DMS114 treated with DMSO at 0.1 percent for 48 hours (cell line): ENCODE results near the gene BCR.
"Not testable (repeated sequence)": the region's sequence is repeated elsewhere in the genome, so short reads cannot be mapped to it uniquely, and the experiment has no call there.

Experiments used
- DNase-seq: peaks from one replicate; lab custom pipeline; 2025; ENCODE audit not compliant: unreplicated experiment; lab: John Stamatoyannopoulos, UW

Gene BCR

GRCh38 chr22:23285734-23286133, 105.4 kb downstream of the BCR start:
- DNase-seq, result no peak

DNA sequence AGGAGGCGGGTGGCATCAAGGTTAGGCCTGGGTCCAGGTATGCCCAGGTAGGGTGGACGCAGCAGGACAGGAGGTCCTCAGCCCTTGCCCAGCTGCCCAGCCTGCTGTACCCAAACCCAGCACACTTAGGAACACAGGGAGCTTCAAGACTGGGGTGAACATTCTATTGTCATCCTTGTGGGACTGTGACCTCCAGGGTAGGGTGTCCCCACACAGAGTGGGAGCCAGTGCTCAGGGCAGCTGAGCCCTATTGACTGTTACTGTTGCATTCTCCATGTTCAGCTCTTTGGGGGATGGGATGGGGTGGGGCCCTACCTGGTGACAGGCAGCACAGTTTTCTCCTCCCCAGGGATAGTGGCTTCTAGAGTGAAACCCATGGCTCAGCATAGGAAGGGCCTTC, 106.0 kb downstream of the BCR start:
- DNase-seq, result no peak

DNA sequence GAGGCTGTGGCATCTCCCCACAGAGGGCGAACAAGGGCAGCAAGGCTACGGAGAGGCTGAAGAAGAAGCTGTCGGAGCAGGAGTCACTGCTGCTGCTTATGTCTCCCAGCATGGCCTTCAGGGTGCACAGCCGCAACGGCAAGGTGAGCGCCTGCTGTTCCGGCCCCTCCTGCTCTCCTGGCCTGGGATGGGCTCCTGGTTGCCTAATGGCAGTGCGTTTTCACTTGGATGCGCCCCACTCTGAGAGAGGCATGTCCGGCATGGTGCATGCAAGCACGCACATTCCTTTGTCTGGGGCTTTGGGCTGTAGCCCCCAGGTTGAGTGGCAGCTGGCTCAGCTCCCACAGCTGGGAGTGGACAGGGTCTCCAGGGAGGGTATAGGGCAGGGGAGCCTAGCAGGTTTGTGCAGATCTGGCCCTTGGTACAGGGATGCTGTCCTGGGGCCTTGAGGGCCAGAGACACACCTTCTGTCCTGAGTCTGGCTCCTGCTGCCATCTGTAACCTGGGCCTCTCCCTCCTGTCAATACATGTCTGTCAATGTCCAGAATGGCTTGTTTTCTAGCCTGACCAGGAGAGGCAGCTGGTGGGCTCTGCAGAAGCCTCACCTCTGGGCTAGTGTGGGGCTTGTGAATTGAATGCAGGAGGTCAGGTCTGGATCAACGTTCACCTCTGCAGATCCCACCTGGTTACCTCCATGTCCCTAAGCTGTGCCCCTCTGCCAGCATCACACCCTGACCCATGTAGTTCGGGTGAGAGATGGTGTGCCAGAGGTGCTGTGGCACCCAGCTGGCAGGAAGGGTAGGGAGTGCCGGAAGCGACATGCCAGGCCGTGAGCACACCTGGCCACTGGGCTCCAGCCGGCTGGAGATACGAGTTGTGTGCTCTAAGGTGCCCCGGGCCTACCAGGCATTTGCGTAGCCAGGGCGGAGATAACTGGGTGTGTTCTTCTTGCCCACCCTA, 107.1 kb downstream of the BCR start:
- DNase-seq, result no peak

DNA sequence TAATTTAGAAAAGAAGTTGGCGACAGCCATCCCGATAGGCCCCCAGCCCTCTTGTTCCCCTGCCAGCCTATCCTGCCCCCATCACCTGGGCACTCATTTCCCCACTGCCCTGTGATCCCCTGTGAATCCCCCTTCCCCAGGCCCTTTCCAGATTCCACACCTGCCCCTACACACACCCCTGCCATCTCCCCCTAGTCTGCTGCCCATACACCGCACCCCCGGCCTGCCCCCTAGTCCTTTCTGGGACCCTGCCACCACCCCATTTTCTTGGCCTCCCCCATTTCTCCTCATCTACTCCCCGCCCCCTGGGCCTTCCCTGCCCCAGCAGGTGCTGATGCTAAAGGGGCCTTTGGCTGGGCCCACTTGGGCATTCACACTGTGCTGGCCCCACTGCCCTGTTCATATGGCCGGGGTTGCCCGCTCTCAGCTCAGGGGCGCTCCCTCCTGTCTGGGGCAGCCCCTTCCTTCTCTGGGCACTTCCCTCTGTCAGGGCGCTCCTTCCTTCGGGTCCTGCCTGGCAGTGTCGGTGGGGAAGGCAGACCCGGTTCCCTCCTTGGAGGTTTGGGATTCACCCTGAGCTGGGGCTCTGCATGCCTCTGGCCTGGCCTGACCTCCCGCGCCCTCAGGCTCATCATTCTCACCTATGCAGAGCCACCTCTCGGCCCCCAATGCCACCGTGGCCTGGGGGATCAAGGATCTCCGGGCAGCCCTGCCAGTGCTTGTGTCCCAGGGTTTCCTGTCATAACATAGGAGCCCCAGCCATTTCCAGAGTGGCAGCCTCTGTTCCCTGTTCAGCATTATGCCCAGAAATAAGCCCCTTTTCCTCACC, 108.2 kb downstream of the BCR start:
- no peak for DNase-seq

DNA sequence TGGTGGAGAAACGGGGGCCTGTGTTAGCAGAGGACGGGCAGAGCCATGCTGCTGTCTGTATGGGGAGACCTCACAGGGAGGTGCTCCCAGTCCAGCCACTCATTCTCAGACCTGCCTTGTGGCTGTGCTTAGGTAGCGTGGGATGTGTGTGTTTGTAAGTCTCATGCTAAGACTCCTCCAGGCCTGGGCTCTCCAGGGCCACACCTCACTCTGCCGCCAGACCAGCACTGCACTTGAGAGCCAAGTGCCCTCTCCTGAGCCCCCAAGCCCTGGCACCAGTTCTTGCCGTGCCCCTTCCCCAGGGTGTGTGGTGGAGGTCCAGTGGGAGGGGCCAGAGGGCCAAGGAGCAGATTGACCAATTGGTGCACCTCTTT, 108.8 kb downstream of the BCR start:
- DNase-seq, result no peak

GRCh38 chr22:23289851-23290724, 109.8 kb downstream of the BCR start:
- DNase-seq, result no peak

DNA sequence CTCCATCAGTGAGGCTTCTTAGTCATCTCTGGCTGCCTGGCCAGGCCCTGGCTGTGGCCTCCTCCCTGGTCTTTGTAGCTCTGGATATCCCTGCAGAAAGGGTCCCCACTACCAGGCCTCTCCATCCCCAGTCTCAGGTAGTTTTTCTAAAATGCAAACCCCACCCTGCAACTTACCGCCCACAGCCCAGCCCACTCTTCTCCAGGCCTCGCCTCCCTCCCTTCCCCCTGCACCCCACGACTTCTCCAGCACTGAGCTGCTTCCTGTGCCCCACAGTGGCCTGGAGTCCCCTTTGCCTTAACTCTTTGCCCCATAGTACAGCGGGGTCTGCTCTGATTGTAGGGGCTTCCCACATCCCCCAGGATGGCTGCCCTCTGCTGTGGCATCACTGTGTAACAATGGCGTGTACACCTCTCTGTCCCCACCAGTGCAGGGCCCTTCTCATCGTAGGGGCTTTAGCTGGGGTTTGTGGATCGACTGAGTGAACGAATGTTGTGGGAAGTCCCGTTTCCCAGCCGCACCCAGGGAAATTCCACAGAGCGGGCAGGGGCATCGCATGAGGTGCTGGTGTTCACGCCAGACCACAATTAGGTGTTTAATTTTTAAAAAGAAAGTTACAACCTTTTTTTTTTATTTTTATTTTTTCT, 111.6 kb downstream of the BCR start:
- no peak for DNase-seq

GRCh38 chr22:23292453-23293350, 112.4 kb downstream of the BCR start:
- DNase-seq, result no peak

- no peak for DNase-seq
Observed at GRCh38 chr22:23293720-23294119, 113.4 kb downstream of the BCR start.

DNA sequence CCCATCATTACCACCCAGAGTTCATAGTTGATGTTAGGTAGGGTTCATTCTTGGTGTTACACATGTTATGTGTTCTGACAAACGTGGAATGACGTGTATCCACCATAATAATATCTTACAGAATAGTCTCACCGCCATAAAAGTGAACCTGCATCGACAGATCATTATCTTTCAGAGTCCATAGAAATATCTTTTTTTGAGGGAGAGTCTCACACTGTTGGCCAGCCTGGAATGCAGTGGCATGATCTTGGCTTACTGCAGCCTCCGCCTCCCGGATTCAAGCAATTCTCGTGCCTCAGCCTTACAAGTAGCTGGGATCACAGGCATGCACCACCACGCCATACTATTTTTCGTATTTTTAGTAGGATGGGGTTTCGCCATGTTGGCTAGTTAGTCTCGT, 113.9 kb downstream of the BCR start:
- DNase-seq, result no peak

DNA sequence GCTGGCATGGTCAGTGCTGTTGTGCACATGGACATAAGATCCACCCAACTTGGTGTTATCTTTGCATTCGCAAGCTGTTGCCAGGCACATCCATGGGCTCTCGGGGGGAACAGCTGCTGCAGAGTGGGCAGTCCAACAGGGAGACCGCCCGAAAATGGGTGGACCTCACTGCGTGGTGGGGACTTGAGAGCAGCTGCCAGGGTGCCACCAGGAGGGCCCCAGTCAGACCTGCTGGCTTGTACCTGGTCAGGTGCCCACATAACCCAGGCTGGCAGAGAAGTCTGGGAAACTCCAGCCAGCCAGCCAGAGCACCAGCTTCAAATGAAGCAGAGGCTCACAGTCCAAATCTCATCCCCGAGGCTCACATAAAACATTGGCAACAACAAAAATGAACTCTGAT, 120.2 kb downstream of the BCR start:
- DNase-seq, result no peak

DNA sequence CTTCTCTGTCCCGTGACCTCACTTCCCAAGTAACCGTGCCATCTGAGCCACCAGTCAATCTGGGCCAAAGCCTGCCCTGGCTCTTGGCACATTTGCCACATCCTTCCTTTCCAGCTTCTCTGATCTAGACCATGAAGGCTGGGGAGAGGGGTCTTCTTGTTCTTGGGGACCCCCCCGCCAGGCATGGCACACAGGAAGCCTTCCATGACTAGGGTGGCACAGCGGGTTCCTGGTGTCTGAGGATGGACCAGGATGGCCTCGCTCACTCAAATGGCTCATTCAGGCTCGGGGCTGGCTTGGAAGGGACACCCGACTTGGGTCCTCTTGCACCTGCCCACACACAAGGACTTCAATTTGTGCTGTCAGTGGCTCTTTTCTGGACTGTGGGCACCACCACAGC, 121.3 kb downstream of the BCR start:
- no peak for DNase-seq

GRCh38 chr22:23302171-23303002, 122.1 kb downstream of the BCR start:
- DNase-seq, result no peak

DNA sequence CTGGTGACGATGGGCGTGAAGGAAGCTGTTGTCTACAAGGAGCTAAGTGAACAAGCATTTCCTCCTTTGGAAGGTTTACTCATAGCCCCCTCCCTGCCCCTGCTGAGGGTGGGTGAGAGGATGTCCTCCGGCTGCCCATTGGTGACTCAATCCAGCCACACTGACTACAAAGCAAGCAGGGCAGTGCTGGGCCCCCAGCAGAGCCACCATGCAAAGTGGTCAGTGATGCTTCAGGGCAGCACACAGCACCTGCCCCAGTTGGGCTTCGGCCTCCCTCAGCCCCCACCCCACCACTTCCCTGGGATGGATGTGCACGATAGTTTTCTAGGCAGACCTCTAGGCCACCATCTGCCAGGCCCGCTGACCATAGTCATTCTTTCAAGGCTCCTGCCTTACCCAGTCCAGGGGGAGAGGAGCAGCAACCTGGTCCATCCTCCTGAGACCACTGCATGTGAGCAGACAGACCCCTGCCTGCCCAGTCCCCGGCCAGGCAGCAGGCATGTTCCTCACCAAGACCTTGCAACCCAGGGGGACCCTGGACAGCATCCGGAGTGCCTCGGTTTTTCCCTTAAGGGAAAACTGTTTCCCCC, 125.1 kb downstream of the BCR start:
- DNase-seq, result no peak

- no peak for DNase-seq
Observed at GRCh38 chr22:23305922-23306374, 125.6 kb downstream of the BCR start.

DNA sequence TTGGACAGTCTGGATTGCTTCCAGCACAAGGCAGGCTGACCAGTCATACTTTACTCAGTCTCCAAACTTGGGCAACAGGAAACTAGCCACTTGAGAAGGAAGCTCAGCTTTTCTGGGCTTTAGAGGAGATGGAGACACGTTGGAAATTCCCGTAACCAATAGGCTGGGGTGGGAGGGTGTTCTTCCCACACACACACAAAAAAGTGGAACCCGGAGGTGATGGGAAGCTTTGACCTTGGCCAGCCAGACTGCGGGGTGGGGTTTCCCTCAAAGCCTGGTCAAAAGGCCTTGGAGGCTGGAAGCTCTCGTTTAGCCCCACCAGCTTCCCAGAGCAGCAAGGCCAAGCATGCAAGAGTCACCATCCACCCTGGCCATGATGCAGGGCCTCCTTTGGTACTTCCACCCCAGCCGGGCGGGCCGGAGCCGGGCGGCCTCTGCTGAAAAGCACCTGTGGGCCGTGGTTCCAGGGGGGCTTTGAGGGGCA, 126.2 kb downstream of the BCR start:
- DNase-seq, result no peak

GRCh38 chr22:23306926-23307325, 126.6 kb downstream of the BCR start:
- DNase-seq, result no peak

GRCh38 chr22:23307511-23307910, 127.2 kb downstream of the BCR start:
- not testable (repeated sequence) for DNase-seq
